ENCODE results near the gene FAM53B. TPM values are rescaled to one million over a fixed set of nuclear protein-coding genes. Genes with fewer than 3 reads are reported as not detected.

The FAM53B gene
- total and polyA plus RNA-seq, 8 donors = 12.8 to 34.6 (median 23.0) TPM

DNA sequence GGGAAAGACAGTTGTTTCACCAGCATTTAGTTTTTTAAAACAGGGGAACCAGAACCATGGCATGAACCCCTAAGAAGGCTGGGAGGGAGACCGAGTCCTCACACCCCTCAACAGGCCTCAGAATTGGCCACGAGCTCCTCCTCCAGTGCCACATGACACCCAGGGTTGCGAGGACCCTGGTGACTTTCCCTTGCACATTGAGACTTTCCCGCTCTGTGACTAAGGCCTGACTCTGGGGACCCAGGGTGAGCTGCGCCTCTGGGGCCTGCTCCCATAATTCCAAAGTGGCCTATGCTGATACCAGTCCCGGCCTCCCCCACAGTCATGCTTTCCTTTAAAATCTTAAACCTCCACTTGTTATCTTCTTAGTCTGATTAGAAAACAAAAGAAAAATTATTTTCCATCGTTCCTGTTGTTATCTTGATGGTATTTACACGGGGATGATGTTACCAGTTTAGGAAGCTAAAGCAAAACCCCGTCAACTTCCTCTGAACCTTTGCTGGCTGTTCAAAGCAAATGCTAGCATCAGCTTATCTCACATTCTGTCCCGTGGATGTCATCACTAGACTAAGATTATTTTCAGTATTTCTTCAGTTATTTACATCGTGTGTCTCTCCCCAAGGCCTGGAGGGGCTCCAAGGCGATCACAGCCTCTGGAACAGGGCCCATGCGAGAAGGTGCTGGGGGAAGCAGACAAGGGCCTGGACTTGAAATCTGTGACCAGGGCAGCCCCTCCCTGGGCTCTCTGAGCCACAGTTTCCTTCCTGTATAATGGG is 42.1 kb downstream of the FAM53B start:
- Histone ChIP-seq H3K36me3 (peaks cover 0 to 31% of the 10 kb centered on the region in 2 donors), H3K27me3 (no peaks in the 10 kb centered on the region), H3K4me3 (no peak overlapping the region), H3K4me1 (peaks cover 54 to 96% of the 10 kb centered on the region in 2 donors), H3K27ac (peak overlapping the region; percentile 85 to 90), H3K9me3 (no peaks in the 10 kb centered on the region)
- TF ChIP-seq CTCF (IDR thresholded peaks at IDR 0.05) = no peak
- DNase-seq = peak in 3 of 4 donors; percentile 60 to 86 (median 67)
- peak; percentile 16 for ATAC-seq
- intact Hi-C loops (cut with DNase I) = no loop called here

DNA sequence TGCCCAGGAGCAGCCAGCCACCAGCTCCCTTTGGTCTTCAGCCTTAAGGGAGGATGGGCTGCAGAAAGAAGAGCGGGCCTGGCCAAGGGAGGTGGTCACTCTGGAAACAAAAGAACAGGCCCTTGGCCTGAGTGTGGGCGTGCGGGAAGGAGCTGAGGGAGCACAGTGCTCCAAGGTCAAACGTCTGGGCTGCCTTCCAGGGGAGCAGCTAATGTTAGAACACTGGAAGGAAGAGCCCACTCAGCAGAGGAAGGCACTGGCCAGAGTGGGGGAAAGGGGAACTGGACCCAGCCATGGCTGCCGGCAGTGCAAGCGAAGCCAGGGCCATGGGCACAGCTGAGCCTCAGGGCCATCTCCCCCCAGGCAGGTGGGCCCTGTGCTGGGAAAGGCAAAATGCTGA is 42.7 kb downstream of the FAM53B start:
- no peaks in the 10 kb centered on the region for H3K27me3 ChIP-seq
- DNase-seq = peak; percentile 78 to 92 (median 90)
- no peak for TF ChIP-seq CTCF (IDR thresholded peaks at IDR 0.05)
- H3K4me1 ChIP-seq = peaks cover 52 to 96% of the 10 kb centered on the region in 2 donors
- peak overlapping the region; percentile 85 to 90 for H3K27ac ChIP-seq
- H3K9me3 ChIP-seq = no peaks in the 10 kb centered on the region
- H3K36me3 ChIP-seq = peaks cover 0 to 33% of the 10 kb centered on the region in 2 donors
- peak; percentile 86 for ATAC-seq
- H3K4me3 ChIP-seq = no peak overlapping the region
- intact Hi-C loops (cut with DNase I) = no loop called here

GRCh38 chr10:124701038-124701365 is 43.2 kb downstream of the FAM53B start:
- H3K4me3 ChIP-seq = no peak overlapping the region
- H3K27me3 ChIP-seq = no peaks in the 10 kb centered on the region
- intact Hi-C loops (cut with DNase I) = no loop called here
- ATAC-seq (no peak), DNase-seq (no peak)
- H3K27ac ChIP-seq = peak overlapping the region; percentile 85 to 90
- peaks cover 49 to 96% of the 10 kb centered on the region in 2 donors for H3K4me1 ChIP-seq
- TF ChIP-seq CTCF (IDR thresholded peaks at IDR 0.05) = no peak
- peaks cover 0 to 29% of the 10 kb centered on the region in 2 donors for H3K36me3 ChIP-seq
- no peaks in the 10 kb centered on the region for H3K9me3 ChIP-seq

GRCh38 chr10:124700293-124701037 is 43.7 kb downstream of the FAM53B start:
- no peak for TF ChIP-seq CTCF (IDR thresholded peaks at IDR 0.05)
- H3K4me1 ChIP-seq = peaks cover 48 to 92% of the 10 kb centered on the region in 2 donors
- intact Hi-C loops (cut with DNase I) = no loop called here

More at GRCh38 chr10:124700293-124701037, 43.7 kb downstream of the FAM53B start:
- no peak for DNase-seq
- H3K36me3 ChIP-seq = peaks cover 0 to 26% of the 10 kb centered on the region in 2 donors
- no peaks in the 10 kb centered on the region for H3K27me3 ChIP-seq
- H3K4me3 ChIP-seq = no peak overlapping the region
- no peak for ATAC-seq
- no peaks in the 10 kb centered on the region for H3K9me3 ChIP-seq
- peak overlapping the region; percentile 85 to 90 for H3K27ac ChIP-seq
